Epidermal melanocyte (primary cell): Measurements from ENCODE around the gene GPC6.

ENCODE experiments used
- DNase-seq: peaks from one replicate; pipeline ENCODE4 v3.0.0; 2011; ENCODE audit warnings: low spot score; ENCODE audit not compliant: insufficient read length

GPC6 gene

DNA sequence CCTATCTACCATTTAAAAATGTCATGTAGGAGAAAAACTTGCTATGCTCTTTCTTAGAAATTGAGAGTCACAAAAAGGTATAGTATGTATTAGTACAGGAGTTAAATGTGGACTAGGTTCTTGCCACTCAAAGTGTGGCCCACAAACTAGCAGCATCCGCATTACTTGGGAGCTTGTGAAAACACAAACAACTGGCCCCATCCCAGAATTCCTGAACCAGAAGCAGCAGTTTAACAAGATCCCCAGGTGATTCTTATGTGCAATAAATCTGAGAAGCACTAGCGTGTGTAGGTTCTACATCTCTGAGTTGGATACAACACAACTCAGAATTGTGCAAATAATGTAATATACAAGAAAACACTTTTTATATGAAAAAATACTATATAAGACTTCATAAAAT, 927.0 kb downstream of the GPC6 start:
- DNase-seq, result no peak

DNA sequence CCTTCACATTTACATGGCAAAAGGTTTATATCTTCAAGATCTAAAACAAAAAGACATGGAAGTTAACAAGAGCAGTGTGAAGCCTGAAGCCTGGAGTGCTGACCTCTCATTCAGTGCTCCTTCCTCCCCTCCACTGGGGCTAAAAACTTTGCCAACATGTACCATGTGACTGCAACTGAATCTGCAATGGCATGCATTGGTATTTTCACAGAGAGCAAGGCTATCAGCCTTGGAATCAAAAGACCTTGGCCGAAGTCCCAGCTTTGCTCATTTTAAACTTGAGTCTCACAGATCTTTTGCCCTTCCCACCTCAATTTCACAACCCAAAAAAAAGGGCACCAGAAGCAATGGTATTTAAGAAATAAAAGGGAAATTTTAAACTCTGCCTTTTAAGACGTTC, 927.8 kb downstream of the GPC6 start:
- peak; percentile 50 for DNase-seq

DNA sequence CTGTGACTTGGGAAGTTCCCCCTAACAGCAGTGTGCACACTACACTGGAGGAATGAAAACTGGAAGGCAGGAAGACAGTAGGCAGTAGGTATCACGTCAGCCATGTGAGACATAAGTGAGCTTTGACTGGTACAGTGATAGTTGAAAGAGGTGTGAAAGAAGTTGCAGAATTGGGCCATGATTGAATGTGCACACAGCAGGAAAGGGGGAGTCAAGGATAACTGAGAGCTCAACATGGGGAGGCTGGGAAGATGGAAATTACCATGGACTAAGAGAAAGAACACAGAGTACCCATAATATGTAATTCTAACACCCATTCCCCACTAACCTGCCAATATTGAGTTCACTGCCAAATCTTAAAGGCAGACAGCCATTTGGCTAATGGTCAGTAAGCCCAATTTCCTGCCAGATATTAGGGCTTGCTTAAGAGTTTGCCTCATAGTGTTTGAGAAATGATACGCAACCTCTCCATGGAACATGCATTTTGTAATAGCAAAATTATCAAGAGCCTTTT, 931.2 kb downstream of the GPC6 start:
- DNase-seq, result no peak

DNA sequence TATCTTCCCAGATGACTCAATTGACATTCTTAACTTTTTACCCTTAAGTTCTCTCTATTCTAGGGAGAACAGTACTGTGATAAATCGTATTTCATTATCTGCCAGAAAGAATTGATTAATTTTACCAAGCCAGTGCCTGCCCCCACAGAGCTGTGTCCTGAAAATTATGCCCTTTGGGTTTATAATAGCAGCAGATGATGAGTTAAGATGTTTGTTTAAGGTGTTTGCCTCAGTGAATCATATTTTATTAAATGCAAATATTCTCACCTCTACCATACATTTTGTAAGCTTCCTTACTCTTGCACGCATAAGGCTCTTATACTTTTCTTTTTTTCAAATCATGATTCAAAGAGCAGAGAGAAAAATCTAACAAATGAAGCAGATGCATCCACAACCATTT, 934.3 kb downstream of the GPC6 start:
- no peak for DNase-seq

DNA sequence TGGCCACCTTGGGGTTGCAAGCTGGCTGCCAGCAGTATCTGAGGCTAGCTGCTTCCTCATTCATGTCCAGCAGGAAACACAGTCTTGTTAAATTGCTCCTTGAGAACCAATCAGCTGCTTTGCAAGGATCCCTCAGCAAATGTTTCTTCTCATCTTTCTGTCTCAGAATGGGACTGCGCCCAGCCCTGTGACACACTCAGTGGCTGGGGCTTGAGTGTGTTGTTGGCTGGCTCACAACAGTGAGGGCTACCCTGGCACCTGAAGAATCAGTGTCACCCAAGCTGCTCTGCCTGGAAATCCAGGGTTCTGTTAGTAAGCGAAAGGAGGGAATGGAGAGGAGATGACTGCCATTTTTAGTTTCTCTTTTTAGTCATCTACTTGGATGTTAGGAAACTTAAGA, 935.7 kb downstream of the GPC6 start:
- no peak for DNase-seq

DNA sequence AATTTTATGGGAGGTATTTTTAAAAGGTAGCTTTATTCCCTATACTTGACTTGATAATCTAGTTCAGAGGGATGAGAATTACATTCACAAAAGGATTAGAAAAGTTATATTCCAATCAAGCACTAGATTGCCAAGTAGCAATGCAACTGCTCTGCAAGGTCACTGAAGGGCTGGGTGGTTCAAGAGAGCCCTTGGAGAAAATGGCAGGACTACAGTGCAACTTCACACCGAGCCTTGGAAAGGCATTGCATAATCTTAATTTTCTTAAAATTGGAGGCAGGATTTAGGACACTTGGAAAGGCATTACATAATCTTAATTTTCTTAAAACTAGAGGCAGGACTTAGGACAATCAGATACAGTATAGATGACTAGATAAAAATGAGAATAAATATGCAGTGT, 936.9 kb downstream of the GPC6 start:
- no peak for DNase-seq

DNA sequence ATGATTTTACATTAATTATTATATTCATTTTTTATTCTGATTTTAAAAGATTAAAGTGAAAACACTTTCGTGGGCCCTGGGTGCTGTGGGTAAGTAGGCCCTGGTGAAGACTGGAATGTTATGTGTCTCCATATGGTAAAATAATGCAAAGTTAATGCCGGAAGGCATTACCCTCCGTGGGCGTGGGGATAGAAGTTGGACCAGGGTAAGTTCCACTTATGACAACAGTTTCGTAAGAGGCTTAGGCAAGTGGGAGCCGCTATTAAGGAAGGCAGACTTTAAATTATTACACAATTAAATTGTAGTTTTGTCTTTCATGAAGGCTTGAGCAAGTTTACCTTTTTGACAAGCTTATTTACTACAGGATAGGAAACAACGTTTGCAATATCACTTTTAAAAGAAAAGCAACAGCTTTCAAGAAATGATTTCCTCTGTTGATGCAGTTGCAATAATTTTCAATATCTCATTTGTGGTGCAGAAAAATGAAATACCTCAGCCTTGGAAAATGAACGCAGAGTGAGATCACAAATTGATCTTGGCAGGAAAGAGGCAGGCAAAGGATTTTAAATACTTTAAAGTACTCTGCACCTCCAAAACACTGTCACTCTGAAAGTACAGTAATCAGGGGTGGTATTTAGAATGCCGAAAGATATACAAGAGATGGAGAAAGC, 942.3 kb downstream of the GPC6 start:
- DNase-seq, result no peak

DNA sequence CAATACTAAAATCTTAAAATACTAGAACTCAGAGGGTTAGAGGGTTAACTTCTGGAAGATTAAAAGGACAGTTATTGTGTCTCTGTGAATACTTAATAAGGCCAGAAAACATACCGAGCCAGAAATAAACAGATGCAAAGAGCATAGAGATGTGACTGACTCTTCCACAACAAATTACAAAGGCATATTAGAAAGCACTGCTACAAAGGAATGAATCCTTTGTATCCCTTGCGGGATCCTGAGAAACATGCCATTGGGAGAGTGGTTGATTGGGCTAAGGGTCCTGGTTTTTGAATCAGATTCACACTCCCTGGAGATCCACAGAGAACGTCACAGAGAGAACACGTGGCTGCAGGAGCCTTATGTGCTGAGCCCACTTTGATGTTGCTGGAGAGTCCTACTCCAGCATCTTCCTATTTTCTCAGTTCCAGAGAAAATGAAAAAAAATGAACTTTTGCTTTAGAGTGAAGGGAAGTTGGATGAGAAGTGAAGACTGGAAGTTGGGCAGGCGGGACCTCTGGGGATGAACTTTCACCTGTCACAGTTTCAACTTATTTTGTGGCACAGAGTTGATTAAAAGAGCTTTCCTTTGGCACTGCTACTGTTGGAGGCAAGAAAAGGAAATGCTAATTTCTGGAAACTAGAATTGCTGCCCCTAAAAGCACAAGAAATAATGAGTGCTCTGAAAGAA, 943.0 kb downstream of the GPC6 start:
- DNase-seq, result no peak

DNA sequence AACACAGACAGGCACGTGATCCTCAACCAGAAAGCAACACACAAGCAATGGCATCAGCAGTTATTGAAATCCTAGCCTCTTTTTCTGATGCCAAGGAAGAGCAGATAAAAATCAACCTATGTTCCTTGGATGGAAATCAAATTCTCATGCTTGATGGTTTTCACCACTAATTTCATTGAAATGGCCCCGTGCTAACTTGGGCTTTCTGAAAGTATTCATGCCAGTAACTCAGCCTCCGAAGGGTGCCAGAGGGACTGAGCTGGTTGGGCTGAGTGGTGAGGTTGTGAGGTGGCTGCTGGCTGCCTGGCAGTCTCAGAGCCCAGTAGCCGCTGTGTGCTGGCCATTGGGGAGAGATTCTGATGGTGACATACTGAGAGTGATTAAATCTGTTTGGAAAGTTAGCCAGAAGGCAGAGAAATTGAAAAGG, 943.6 kb downstream of the GPC6 start:
- no peak for DNase-seq

DNA sequence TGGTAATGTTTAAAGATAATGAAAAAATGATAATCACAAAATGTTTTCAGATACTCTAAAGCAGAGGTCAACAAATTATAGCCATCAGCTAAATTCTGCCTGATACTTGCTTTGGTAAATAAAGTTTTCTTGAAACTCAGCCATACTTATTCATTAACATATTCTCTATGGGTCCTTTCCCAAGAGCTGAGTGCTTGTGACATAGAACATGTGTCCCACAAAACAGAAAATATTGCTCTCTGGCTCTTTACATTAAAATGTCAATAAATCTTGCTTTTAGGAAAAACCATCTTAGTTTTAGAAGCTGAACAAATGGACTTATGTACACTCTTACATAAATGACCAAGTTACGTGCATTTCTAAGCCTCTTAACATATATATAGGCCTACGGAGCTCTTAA, 945.8 kb downstream of the GPC6 start:
- no peak for DNase-seq

DNA sequence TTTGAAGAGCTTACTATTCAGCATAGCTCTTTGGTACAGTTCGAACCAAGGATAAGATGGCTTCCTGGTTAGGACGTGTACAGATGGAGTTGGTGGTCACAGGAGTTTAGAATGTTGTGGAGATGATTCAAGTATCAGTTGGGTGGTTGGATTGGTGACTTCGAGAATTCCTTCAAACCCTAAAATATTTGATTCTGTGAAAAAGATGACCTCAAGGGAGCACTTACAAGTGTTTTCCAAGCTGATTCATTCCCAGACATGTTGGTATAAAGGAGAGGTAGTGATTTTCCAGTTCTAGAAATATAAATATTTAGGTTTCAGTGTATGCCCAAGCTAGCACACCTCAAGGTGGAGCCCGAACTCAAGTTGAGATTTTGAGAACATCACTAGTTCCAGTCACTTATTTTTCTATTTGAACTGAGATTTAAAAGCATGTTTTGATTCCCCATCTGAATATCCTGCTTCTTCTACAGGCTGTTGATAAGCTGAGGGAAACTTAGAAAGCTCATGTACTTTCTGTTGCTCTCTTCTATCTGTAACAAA, 946.8 kb downstream of the GPC6 start:
- DNase-seq, result no peak

DNA sequence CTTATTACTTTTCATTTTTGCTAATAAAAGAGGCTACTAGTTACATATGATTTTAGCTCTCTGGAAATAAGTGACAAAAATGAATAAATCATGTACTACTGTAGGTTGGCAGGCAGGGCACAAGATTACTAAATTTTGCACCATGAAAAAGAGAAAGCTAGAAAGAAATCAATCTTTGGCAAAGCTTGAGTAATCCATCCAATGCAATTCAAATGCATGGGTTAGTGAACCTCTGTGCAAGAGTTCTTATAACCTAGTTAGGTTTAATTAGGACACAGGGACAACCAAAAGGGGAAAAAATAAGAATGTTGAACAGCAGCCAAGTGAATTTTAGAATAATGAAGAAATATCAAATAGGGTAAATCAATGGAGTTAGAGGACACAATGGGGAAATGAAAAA, 947.4 kb downstream of the GPC6 start:
- DNase-seq, result no peak

DNA sequence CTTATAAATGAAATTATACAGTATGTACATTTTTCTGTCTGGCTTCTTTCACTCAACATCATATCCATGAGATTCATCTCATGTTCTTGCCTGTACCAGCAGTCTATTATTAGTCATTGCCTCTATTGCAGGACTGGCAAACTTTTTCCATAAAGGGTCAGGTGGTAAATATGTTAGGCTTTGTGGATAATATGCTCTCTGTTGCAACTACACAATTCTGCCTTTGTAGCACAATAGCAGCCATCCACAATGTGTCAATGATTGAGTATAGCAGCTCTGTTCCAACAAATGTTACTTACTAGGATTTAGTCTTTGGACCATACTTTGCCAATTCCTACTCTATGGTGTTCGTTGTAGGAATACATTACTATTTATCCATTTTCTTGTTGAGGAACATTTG, 948.5 kb downstream of the GPC6 start:
- no peak for DNase-seq

DNA sequence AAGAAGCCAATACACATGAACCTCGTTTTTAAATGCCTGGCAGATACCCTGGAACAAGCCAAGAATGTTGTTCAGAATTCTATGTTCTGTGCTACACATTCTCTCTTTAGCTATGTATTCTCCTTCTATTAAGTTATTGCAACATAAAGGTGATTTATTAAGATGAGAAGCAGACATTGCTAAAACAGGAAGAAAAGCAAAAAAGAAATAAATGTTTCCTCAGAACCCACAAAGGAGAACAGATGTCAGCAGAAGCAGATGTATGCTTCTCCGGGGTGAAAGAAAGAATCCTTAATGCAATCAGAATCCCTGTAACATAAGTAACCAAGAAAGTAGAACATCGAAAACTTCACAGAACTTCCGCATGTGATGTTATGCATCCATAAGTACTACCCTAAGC, 950.0 kb downstream of the GPC6 start:
- no peak for DNase-seq

DNA sequence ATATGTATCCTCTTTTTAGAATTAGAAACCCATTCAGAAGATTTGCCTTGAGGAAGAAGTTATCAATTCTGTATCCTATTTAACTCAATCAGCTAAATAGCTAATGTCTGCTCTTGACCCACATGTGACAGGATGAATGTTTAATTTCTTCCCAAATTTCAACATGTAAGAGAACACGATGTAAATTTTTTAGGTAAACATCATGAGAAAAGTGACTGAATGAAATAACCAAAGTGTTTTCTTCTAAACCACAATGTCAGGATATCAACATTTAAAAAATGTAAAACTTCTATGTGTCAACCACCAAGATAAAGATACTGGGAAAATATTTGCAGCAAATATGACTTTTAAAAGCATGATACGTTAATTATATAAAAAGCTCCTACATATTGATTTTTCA, 950.4 kb downstream of the GPC6 start:
- no peak for DNase-seq

DNA sequence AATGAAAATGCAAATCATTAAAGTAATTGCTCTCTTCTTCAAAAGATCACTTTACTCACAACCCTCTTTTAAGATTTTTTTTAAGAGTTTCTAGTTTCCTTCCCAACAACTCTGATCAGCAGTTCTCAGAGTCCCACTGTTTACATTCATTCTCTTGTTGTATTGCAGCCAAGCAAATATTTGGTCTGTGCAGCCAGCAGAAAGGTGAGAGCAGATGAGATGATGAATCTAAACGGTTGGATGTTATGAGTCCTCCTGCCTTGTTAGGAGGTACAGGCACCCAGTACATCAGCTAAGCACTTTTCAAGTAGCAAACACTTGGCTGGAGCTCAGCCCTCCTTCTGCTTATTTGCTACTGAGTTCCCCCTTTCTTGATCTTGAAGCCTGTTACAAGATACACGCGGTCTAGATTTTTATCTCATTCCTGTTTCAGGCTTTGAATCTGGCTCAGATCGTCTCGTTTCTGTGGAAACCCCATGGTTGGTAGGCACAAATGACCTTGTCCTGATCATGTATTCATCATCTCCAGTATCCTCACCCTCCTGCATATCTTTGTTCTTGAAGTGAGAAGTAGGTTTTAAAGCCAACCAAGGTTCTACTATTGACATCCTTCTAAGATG, 952.1 kb downstream of the GPC6 start:
- DNase-seq, result no peak

DNA sequence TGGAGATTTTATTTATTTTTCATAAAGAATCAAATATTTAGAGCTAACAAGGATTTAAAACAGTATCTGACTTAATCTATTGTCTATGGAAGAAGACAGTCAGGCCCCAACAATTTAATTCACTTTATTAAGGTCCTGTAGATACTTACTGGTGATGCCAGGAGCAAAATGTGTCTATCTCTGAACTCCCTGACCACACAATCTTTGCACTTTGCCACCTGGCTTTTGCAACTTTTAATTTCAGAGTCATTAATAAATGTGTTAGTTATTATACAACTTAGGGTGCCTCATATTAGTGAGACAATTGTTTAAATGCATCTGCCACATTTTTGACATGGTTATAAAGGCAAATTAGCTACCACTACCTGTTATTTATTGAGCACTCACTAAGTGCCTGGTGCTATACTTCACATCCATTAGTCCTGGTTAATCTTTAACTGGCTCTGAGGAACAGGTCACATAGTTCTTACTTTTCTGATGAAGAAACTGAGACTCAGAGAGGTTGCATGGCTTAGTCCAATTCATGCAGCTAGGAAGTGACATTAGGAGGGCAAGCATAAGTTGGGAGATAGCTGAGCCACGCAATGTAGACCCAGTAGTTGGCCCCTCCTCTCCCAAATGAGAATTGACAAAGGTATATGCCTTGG, 955.0 kb downstream of the GPC6 start:
- no peak for DNase-seq

DNA sequence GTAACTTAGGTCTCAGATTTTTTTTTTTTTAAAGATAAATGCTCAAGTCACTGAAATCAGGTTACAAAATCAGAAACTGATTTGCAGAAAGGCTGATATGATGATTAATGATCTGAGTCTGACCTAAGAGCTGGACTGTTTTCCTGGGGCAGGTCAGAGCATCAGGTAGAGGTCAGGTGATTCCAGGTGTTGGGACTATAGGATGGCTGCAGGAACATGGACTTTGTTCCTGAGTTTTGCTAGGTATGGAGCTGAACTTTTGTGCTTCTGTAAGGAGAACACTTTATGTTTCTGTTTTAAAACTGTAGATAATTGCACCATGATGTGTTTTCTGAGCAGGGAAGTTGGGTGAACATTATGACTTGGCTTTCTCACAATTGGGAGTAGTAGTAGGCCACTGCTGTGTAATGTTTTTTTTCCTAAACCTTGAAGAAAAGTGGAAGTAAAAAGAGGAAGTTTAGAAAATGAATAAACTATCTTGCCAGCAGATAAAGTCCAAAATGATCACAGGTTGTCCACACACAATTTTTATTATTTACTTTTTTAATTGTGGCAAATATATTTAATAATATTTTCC, 955.7 kb downstream of the GPC6 start:
- no peak for DNase-seq

DNA sequence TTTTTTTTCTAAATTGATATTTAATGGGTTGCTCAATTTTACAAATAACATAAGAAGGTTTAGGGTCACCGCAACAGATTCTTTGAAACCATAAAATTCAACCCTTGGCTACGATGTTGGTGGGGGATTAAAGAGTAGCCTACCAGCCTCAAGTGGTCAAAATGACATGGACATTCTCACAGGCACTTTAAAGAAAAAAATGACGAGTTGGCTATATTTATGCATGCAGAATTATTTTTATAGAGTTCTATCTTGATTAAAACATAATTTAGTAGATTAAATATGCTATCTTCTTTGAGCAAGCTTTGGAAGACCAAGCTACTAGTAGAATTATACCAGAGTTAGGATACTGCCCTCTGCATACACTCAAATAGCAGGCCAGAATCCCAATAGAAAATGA, 959.9 kb downstream of the GPC6 start:
- no peak for DNase-seq

DNA sequence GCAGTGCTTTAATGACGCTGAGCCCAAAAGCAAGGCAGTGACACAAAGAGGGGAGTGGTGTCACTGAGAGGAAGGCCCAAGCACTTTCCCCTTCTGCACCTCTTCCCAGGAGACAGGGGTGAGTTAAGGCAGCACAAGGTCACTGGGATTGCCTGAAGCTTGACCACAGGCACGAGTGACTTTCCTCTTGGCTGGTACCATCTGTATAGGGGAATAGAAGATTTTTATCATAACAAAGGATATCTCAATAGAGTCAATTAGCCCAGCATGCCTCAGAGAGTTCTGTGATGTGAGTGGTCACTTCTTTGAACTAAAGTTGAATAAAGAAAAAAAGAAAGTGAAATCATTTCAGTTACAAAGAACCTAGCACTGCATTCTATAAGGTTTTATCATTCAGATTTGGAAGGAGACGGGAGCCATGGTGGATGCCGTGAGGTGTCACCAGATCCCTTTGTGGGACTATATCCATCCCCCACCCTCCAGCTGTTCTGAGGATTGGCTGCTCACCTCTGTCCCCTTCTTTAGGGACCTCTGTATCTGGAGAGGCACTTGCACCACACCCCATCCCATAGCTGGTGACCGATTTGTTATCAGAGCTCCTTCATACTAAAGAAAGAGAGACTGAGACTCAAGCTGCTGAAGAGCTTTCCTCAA, 961.7 kb downstream of the GPC6 start:
- no peak for DNase-seq

DNA sequence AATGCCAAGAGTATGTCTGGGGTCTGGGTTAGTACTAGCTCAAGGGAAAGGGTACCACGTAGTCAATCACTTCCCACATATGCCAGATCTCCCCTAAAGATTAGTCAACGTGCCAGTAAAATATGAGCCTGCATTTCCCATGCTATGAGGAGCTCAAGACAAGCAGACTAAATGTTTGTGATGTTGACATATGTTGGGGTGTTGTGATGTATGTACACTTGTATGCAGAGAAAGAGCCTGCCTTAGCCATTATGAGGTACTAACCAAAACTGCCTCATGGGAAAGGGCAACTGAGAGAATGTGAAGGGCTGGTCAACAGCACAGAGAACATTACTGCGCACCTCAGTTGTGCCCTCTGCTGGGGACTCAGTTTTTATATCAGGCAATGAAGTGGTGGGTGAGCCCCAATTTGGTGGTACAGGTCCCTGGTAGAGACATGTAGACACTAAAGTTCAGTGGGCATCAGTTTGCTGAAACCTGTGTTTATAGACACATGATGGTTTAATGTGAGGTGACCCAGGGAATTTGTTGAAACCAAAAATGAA, 965.9 kb downstream of the GPC6 start:
- no peak for DNase-seq
